Calu3 (cell line): ENCODE results near the gene EFNA1. TPM values are rescaled to one million over a fixed set of nuclear protein-coding genes. Genes with fewer than 3 reads are reported as not detected.

ENCODE experiments used
- BruUV-seq: library from RNA; stranded (reverse); fragments of 400-500 nt; replicated peaks from 2 replicates; lab custom pipeline; 2021; lab: Mats Ljungman, UMichigan
- CTCF ChIA-PET: fragments of 300-600 bp; sonication (Branson Sonifier 250); formaldehyde crosslinking; loops from one replicate; lab custom pipeline; 2022; ENCODE audit warnings: antibody characterized with exemption; lab: Charles Lee
- DNase-seq: peaks from one replicate; pipeline ENCODE4 v3.0.0; 2022
- H3K27ac Mint-ChIP-seq: one replicate; pipeline ENCODE4 v1.8.0; 2022; ENCODE audit warnings: mixed read lengths; ENCODE audit not compliant: unreplicated experiment
- H3K27me3 Mint-ChIP-seq: one replicate; pipeline ENCODE4 v1.8.0; 2022; ENCODE audit warnings: mixed read lengths; ENCODE audit not compliant: unreplicated experiment
- H3K36me3 Mint-ChIP-seq: one replicate; pipeline ENCODE4 v1.8.0; 2022; ENCODE audit warnings: mild to moderate bottlenecking, moderate library complexity, mixed read lengths; ENCODE audit not compliant: insufficient read depth, unreplicated experiment
- H3K4me1 Mint-ChIP-seq: one replicate; pipeline ENCODE4 v1.8.0; 2022; ENCODE audit warnings: mild to moderate bottlenecking, low read depth, mixed read lengths; ENCODE audit not compliant: unreplicated experiment
- H3K4me3 Mint-ChIP-seq: one replicate; pipeline ENCODE4 v1.8.0; 2022; ENCODE audit warnings: mild to moderate bottlenecking, low read depth, moderate library complexity, mixed read lengths; ENCODE audit not compliant: unreplicated experiment
- H3K9me3 Mint-ChIP-seq: one replicate; pipeline ENCODE4 v1.8.0; 2022; ENCODE audit warnings: low read depth, mixed read lengths; ENCODE audit not compliant: unreplicated experiment
- CTCF ChIP-seq: fragments of 200-600 bp; IDR thresholded peaks from one replicate; pipeline ENCODE4 v1.8.0; 2022; ENCODE audit warnings: antibody characterized with exemption; ENCODE audit not compliant: unreplicated experiment
- intact Hi-C: fragments of 100-400 bp; cut with micrococcal nuclease; formaldehyde crosslinking; loops from one replicate; pipeline ENCODE4 v1.10.0; 2022; ENCODE audit not compliant: unreplicated experiment
- total RNA-seq: library from RNA; stranded (reverse); gene quantifications from 2 replicates; pipeline ENCODE4 v1.2.3, GENCODE V29; 2022

Gene EFNA1
- total RNA-seq, 1 experiment from 2014 or later: 41.7 TPM

DNA sequence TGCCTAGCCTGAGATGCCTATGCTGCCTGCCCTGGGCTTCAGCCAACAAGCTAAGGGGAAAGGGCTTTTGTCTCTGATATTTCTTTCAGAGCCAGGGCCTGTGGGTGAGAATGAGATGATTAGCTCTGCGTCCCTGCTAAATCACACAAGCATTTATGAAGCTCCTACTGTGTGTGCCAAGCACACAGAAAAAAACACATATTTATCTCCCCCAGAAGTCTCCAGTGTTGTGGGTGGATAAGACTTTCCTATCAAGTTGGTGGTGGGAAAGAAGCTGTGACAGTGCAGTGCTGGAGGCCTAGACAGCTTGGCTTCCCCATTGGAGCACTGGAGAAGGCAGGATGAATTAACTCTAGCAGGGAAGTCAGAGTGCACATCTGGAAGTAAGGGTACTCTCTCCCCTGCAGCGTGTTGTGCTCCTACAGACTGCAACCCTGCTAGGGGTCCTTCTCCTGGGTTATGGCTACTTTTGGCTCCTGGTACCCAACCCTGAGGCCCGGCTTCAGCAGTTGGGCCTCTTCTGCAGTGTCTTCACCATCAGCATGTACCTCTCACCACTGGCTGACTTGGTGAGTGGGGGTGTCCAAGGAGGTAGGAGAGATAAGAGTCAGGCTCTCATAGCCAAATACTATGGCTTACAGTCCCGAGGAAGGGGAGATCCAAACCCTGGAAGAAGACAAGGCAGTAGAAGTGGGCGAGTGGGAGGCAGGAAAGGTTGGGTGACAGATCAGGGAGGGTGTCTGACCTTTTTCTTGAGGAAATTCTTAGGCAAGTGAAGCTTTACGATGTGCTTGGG lies 9.7 kb downstream of the EFNA1 start:
- no TSS peak for BruUV-seq
- no peaks in the 10 kb centered on the region for H3K9me3 Mint-ChIP-seq
- CTCF ChIA-PET: interaction anchor here (0.7 kb wide), 1 partner anchor 38 kb away, joined by 3 read pairs; no protein-coding TSS in a partner anchor
- H3K36me3 Mint-ChIP-seq: peaks cover 79% of the 10 kb centered on the region
- peak overlapping the region; percentile 97 for H3K27ac Mint-ChIP-seq
- intact Hi-C loops: no loop called here
- TF ChIP-seq CTCF: no peak
- peaks cover 10% of the 10 kb centered on the region for H3K27me3 Mint-ChIP-seq
- DNase-seq: no peak
- H3K4me3 Mint-ChIP-seq: peak overlapping the region; percentile 93
- H3K4me1 Mint-ChIP-seq: peaks cover 38% of the 10 kb centered on the region

DNA sequence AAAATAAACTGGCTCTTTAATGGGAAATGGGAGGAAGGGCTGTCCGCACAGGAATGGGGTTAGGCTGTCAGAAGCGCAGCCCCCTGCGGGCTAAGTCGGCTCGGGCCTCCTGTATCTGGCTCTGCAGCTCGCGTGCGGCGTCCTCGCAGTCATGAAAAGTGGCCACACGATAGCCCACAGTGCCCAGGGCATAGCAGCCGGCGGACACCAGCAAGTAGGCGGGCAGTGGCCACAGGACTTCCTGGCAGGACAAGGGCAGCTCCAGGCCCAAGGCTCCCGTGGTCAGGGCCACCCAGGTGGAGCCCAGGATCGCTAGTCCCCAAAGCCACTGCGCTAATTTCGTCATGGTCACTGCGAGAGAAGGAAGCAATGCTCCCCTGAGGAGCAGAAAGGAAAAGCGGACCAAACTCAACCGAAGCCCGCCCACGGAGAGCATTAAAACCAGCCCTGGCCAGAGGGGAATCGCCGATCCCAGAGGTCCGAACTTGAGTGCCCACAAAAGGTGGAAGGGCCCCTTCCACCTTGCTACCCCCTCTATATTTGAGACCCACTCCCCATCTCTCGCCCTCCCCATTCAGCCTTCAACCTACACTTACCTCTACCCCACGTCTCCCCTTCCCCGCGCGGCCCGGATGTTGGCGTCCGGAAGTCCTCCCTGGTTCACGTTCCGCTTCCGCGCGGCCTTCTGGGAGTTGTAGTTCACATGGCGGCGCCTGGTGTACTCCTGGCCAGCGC lies 12.4 kb downstream of the EFNA1 start, which contains the start of gene DPM3:
Gene DPM3, minus strand, starts transcription at position 637 of the 735 bp plus-strand sequence. Its CDS starts 291 bp downstream, at position 346.
- Mint-ChIP-seq H3K27ac (peak within 1 kb of the TSS; percentile 75), H3K27me3 (peaks cover 10% of the 10 kb centered on the region), H3K4me3 (peak within 1 kb of the TSS; percentile 93), H3K36me3 (peaks cover 54% of the 10 kb centered on the region), H3K4me1 (peaks cover 14% of the 10 kb centered on the region), H3K9me3 (no peaks in the 10 kb centered on the region)
- TSS peak; percentile 52 for BruUV-seq
- intact Hi-C loops: no loop called here
- DNase-seq: peak; percentile 89
- CTCF ChIA-PET: interaction anchor here (1.0 to 1.8 kb wide), 4 partner anchors 10 to 61 kb away, joined by 3 to 8 read pairs (median 5); partner anchors contain the start of genes EFNA3 and KRTCAP2
- no peak for TF ChIP-seq CTCF

- H3K27me3 Mint-ChIP-seq: peaks cover 12% of the 10 kb centered on the region
- BruUV-seq: no TSS peak
- no peak for DNase-seq
- H3K9me3 Mint-ChIP-seq: no peaks in the 10 kb centered on the region
- peak overlapping the region; percentile 93 for H3K4me3 Mint-ChIP-seq
- peak overlapping the region; percentile 75 for H3K27ac Mint-ChIP-seq
- peaks cover 49% of the 10 kb centered on the region for H3K36me3 Mint-ChIP-seq
- no peak for TF ChIP-seq CTCF
- intact Hi-C loops: no loop called here
- H3K4me1 Mint-ChIP-seq: peaks cover 9% of the 10 kb centered on the region
- CTCF ChIA-PET: interaction anchor here (1.0 to 1.8 kb wide), 4 partner anchors 11 to 62 kb away, joined by 3 to 8 read pairs (median 5); partner anchors contain the start of genes EFNA3 and KRTCAP2
These were observed 12.9 kb downstream of the EFNA1 start for GRCh38 chr1:155140630-155140953.

GRCh38 chr1:155141749-155142148 lies 14.1 kb downstream of the EFNA1 start:
- Mint-ChIP-seq H3K4me3 (no peak overlapping the region), H3K27ac (no peak overlapping the region), H3K9me3 (no peaks in the 10 kb centered on the region), H3K27me3 (peaks cover 22% of the 10 kb centered on the region), H3K36me3 (peaks cover 38% of the 10 kb centered on the region), H3K4me1 (peaks cover 9% of the 10 kb centered on the region)
- intact Hi-C loops: no loop called here
- no TSS peak for BruUV-seq
- CTCF ChIA-PET: no interaction called here
- DNase-seq: no peak
- no peak for TF ChIP-seq CTCF
